Astrocyte of the spinal cord (primary cell): ENCODE data around the gene BCL2L13.
"Not testable (repeated sequence)": the region's sequence is repeated elsewhere in the genome, so short reads cannot be mapped to it uniquely, and the experiment has no call there.

Source experiments
- DNase-seq: peaks from one replicate; pipeline ENCODE4 v3.0.0; 2011; ENCODE audit warnings: low read depth, low spot score
- H3K4me3 ChIP-seq: 2 replicates; pipeline ENCODE4 v1.5.1; 2011; ENCODE audit warnings: low read depth, mild to moderate bottlenecking, low read length, moderate library complexity
- in situ Hi-C: cut with HindIII; loops from 2 replicates; pipeline ENCODE4 v1.10.0; 2017; ENCODE audit warnings: low sequenced_read_pairs
- TF ChIP-seq, protein P1 (sequence below): IDR thresholded peaks from 2 replicates; pipeline ENCODE4 v1.5.1; 2012; ENCODE audit warnings: low read depth, mild to moderate bottlenecking, low read length, inconsistent platforms

BCL2L13 gene

DNA sequence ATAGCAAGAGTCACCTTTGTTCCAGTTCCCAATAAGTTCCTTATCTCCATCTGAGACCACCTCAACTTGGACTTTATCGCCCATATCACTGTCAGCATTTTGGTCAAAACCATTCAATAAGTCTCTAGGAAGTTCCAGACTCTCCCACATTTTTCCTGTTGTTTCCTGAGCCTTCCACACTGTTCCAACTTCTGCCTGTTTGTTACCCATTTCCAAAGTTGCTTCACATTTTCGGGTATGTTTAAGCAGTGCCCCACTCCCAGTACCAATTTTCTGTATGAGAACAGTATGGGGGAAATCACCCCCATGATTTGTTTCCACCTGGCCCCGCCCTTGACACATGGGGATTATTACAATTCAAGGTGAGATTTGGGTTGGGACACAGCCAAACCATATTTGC lies 26.7 kb downstream of the BCL2L13 start:
- TF ChIP-seq, protein P1, sequence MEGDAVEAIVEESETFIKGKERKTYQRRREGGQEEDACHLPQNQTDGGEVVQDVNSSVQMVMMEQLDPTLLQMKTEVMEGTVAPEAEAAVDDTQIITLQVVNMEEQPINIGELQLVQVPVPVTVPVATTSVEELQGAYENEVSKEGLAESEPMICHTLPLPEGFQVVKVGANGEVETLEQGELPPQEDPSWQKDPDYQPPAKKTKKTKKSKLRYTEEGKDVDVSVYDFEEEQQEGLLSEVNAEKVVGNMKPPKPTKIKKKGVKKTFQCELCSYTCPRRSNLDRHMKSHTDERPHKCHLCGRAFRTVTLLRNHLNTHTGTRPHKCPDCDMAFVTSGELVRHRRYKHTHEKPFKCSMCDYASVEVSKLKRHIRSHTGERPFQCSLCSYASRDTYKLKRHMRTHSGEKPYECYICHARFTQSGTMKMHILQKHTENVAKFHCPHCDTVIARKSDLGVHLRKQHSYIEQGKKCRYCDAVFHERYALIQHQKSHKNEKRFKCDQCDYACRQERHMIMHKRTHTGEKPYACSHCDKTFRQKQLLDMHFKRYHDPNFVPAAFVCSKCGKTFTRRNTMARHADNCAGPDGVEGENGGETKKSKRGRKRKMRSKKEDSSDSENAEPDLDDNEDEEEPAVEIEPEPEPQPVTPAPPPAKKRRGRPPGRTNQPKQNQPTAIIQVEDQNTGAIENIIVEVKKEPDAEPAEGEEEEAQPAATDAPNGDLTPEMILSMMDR, result no peak
- no peak overlapping the region for H3K4me3 ChIP-seq
- DNase-seq, result no peak
- in situ Hi-C loops, result no loop called here

DNA sequence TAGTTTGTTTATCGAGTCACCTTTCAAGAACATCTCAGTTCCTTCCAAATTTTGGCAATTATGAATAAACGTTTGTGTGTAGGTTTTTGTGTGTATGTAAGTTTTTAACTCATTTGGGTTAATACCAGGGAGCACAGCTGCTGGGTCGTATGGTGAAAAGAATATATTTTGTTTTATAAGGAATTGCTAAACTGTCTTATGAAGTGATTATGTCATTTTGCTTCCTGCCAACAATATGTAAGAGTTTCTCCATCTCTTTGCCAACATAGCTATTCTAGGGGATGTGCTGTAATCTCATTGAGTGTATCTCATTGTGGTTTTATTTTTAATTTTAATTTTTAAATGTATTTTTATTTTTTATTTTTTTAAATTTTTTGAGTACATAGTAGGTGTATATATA lies 27.3 kb downstream of the BCL2L13 start:
- DNase-seq, result no peak
- in situ Hi-C loops, result no loop called here
- H3K4me3 ChIP-seq, result no peak overlapping the region
- TF ChIP-seq, protein P1, result no peak

DNA sequence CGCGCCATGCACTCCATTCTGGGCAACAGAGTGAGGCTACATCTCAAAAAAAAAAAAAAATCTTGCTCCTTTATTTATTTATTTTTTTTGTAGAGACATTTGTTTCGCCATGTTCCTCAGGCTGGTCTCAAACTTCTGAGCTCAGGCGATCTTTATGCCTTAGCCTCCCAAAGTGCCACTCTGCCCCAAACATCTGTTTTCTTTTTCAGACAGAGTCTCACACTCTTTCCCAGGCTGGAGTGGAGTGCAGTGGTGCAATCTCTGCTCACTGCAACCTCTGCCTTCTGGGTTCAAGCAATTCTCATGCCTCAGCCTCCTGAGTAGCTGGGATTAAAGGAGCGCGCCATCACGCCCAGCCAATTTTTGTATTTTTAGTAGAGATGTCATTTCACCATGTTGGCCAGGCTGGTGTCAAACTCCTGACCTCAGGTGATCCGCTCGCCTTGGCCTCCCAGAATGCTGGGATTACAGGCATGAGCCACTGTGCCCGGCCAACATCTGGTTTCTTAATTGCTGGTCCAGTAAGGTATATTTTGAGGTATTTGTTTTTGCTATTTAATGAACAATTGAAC lies 33.0 kb downstream of the BCL2L13 start:
- in situ Hi-C loops, DNase-seq, H3K4me3 ChIP-seq: not testable (repeated sequence)

DNA sequence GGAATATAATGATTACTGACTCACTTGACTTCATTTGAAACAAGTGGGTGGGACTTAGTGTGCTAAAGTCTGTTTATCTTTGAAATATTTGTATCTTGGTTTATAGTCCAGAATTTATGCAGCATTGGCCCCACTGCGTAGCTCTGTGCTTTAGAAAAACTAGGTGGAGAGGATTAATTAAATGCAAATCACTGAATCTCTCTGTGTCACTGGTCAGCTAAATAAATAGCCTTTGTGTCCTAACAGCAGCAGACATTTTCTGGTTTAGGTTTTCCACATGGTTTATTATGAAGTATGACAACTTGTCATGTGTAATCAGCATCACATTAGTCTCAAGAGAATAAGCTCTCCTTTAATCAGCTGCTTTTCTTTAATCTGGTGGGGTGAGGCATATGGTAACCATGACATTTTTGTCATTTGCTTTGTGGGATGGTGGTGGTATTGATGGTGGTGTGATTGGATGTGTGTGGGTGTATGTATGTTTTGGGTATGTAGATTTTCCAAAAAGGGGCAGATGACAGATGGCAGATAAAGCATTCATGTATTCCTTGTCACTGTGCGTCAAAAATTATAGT lies 33.9 kb downstream of the BCL2L13 start:
- H3K4me3 ChIP-seq, result no peak overlapping the region
- no peak for DNase-seq
- in situ Hi-C loops, result no loop called here
- TF ChIP-seq, protein P1, result no peak

DNA sequence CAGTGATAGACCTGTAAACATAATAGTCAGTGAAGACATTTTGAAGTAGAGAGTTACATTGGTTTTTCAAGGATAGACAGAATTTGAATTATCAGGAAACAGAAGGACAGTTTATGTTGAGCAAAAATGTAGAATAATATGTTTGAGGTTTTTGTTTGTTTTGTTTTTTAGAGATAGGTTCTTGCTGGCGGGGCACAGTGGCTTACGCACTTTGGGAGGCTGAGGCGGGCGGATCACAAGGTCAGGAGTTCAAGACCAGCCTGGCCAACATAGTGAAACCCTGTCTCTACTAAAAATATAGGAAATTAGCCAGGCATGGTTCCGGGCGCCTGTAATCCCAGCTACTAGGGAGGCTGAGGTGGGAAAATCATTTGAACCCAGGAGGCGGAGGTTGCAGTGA lies 35.6 kb downstream of the BCL2L13 start:
- DNase-seq, result no peak
- TF ChIP-seq, protein P1, result no peak
- no peak overlapping the region for H3K4me3 ChIP-seq
- in situ Hi-C loops, result no loop called here

DNA sequence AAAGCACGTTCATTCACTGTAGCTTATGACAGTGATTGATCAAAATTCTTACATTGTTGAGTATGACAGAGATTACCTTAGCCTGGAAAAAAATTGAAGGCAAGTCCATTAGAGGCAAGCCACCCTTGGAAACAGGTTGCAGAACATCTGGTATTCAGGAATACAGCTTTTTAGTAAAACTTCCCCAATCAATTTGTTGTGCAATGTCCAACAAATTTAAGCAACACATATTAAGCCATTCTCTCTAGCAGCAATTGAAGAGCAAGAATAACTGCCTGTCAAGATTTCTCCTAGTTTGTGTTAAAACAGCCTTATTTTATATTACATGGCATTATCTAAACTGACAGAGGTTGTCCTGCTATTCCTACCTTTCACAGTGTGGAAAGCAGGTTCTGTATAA lies 37.0 kb downstream of the BCL2L13 start:
- TF ChIP-seq, protein P1, result no peak
- DNase-seq, result no peak
- no peak overlapping the region for H3K4me3 ChIP-seq
- in situ Hi-C loops, result no loop called here

DNA sequence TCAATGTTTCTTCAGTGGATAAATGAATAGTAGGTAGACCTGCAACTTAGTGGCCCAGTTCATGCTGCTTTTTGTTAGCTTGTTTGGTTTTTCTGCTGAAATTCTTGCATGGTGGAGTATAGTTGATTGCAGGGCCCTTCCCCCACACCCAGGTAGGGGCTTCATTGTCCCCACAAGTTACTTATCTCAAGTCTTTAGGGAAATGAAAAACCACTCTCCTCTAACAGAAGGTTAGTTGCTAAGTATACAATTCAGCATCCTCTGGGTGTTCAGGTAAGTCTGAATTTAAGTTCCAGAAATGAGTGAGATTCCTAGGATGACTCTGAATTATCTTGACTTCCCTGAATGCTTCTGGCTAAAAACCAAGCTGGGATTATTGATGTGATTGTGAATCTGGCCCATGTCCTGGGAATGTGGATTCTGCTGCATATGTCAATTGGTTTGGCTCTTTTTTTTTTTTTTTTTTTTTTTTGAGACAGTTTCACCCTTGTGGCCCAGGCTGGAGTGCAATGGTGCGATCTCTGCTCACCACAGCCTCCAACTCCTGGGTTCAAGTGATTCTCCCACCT lies 40.3 kb downstream of the BCL2L13 start:
- in situ Hi-C loops, result no loop called here
- TF ChIP-seq, protein P1, result no peak
- H3K4me3 ChIP-seq, result no peak overlapping the region

More for the DNA sequence above, 40.3 kb downstream of the BCL2L13 start:
- no peak for DNase-seq
